GM23248 (cell line): Measurements from ENCODE around the gene MPC1.

Source experiments
- EZH2 ChIP-seq: fragments of 200-600 bp; sonication (generic); IDR thresholded peaks from 2 replicates; pipeline ENCODE4 v1.6.1; 2018; ENCODE audit warnings: antibody characterized with exemption, mild to moderate bottlenecking; ENCODE audit not compliant: insufficient read depth, poor library complexity, severe bottlenecking
- EZH2phosphoT487 ChIP-seq: fragments of 200-600 bp; sonication (generic); IDR thresholded peaks from 2 replicates; pipeline ENCODE4 v1.6.1; 2018; ENCODE audit warnings: antibody characterized with exemption, moderate library complexity, mild to moderate bottlenecking, low read depth; ENCODE audit not compliant: insufficient read depth

- no peak for TF ChIP-seq EZH2
- no peak for TF ChIP-seq EZH2phosphoT487
Observed at GRCh38 chr6:166353507-166353906, 29.2 kb downstream of the MPC1 start.
